Tibial nerve (tissue), 4 donors: ENCODE results near the gene ARID1B. TPM values are rescaled to one million over a fixed set of nuclear protein-coding genes. Genes with fewer than 3 reads are reported as not detected.

Experiments
- DNase-seq, 2 donors: peaks; one replicate each; pipeline ENCODE4 v3.0.0-alpha.2; 2019; ENCODE audit warnings: low spot score in 2 of 2
- H3K27ac ChIP-seq, 4 donors: fragments of 200-600 bp; sonication (generic) in 3 of 4; one replicate each; pipeline ENCODE4 v1.5.1; 2017 to 2019; ENCODE audit warnings: mild to moderate bottlenecking in 1 of 4
- H3K27me3 ChIP-seq, 2 donors: fragments of 200-600 bp; sonication (generic) in 1 of 2; one replicate each; pipeline versions ENCODE4 v1.5.1 to v1.6.0; 2017 to 2019
- H3K36me3 ChIP-seq, 3 donors: fragments of 200-600 bp; sonication (generic); one replicate each; pipeline ENCODE4 v1.5.1; 2018 to 2019
- H3K4me1 ChIP-seq, 4 donors: fragments of 200-600 bp; sonication (generic) in 3 of 4; one replicate each; pipeline ENCODE4 v1.5.1; 2017 to 2019
- H3K4me3 ChIP-seq, 4 donors: fragments of 200-600 bp; sonication (generic) in 3 of 4; one replicate each; pipeline ENCODE4 v1.5.1; 2017 to 2019; ENCODE audit warnings: mild to moderate bottlenecking in 1 of 4, moderate library complexity in 1 of 4
- H3K9me3 ChIP-seq, 4 donors: fragments of 200-600 bp; sonication (generic) in 3 of 4; one replicate each; pipeline ENCODE4 v1.5.1; 2017 to 2019
- EP300 ChIP-seq, 2 donors: sonication (generic); formaldehyde crosslinking; IDR thresholded peaks; one replicate each; pipeline ENCODE4 v1.6.1; 2017; ENCODE audit warnings: antibody characterized with exemption in 2 of 2, mild to moderate bottlenecking in 1 of 2
- POLR2A ChIP-seq, 2 donors: fragments of 450-650 bp; IDR thresholded peaks; one replicate each; pipeline ENCODE4 v1.6.1; 2017; ENCODE audit warnings: antibody characterized with exemption in 2 of 2, mild to moderate bottlenecking in 2 of 2, moderate library complexity in 2 of 2
- WGBS, 2 donors: methylation state at CpG; one replicate each; pipeline ENCODE4 v1.1.5; 2018; 5-methylcytosine and 5-hydroxymethylcytosine counted together
- total RNA-seq, 4 donors: library from RNA; depleted of rRNA; stranded (reverse); fragments of >200 nt; gene quantifications; one replicate each; pipeline ENCODE4 v1.1.0, GENCODE V29; 2016
- TF ChIP-seq, protein P1 (sequence below), 5 experiments: fragments of 200-600 bp in 3 of 5; fragments of 450-650 bp in 2 of 5; sonication (generic) in 3 of 5; IDR thresholded peaks; one replicate each; pipeline ENCODE4 v1.5.1; 2016 to 2019; ENCODE audit warnings: antibody characterized with exemption in 5 of 5, mild to moderate bottlenecking in 3 of 5, moderate library complexity in 2 of 5

The ARID1B gene
- total RNA-seq, 4 donors from 2014 or later: 91.5 to 123 (median 110) TPM

DNA sequence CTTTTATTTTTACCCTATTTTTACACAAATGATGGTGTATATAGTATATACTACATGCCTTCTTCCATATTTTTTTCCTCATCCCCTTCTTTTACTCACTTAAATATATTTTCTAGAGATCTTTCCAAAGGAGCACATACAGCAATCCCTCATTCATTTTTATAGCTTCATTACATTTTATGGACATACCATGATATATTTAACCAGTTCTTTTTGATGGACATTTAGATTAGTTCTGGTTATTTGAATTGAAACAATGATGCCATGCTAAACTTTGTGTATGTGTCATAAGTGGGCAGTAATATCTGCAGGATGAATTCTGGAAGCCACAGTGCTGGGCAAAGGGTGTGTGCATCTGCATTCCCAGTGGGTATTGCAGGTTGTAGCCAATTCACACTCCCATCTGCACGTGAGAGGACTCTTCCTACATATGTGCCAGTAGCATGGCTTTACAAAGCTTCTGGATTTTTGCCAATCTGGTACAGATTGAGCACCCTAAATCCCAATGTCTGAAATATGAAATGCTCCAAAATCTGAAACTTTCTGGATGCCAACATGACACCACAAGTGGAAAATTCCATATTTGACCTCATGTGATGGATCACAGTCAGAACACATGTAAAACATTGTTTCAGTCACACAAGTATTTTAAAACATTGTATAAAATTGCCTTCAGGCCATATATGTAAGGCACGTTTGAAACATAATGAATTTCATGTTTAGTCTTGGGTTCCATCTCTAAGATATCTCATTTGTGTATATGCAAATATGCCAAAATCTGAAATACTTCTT, 127.2 kb downstream of the ARID1B start:
- Histone ChIP-seq H3K9me3 (no peaks in the 10 kb centered on the region), H3K27me3 (no peaks in the 10 kb centered on the region), H3K4me1 (peaks cover 0 to 24% (median 0%) of the 10 kb centered on the region in 4 donors), H3K27ac (no peak overlapping the region), H3K4me3 (no peak overlapping the region), H3K36me3 (peaks cover 0 to 5% (median 0%) of the 10 kb centered on the region in 3 donors)
- DNase-seq: no peak
- WGBS, 2 donors: 69 to 70% methylated on average over 2 of the region's 2 CpGs
- TF ChIP-seq, protein P1, sequence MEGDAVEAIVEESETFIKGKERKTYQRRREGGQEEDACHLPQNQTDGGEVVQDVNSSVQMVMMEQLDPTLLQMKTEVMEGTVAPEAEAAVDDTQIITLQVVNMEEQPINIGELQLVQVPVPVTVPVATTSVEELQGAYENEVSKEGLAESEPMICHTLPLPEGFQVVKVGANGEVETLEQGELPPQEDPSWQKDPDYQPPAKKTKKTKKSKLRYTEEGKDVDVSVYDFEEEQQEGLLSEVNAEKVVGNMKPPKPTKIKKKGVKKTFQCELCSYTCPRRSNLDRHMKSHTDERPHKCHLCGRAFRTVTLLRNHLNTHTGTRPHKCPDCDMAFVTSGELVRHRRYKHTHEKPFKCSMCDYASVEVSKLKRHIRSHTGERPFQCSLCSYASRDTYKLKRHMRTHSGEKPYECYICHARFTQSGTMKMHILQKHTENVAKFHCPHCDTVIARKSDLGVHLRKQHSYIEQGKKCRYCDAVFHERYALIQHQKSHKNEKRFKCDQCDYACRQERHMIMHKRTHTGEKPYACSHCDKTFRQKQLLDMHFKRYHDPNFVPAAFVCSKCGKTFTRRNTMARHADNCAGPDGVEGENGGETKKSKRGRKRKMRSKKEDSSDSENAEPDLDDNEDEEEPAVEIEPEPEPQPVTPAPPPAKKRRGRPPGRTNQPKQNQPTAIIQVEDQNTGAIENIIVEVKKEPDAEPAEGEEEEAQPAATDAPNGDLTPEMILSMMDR (IDR thresholded peaks at IDR 0.05): no peak
- TF ChIP-seq POLR2A (IDR thresholded peaks at IDR 0.05) (no peak), EP300 (IDR thresholded peaks at IDR 0.05) (no peak)

DNA sequence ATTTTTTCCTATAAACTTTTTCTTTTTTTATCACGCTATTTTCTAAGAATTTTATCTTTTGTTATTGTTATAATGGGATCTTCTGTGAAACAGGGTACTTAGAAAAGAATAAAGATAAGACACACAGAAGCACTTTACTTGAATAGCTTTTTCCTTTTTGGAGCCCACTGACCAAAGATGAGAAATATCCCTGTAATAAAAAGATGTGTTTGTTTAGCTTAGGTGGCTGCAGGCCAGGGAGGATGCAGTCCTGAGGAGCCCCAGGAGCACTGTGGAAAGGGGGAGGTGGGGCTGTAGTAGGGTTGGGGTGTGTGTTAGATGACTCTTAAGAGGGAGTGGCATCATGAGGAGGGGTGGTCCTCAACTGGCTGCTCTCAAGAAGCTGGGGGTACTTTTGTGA, 128.6 kb downstream of the ARID1B start:
- H3K27me3 ChIP-seq: no peaks in the 10 kb centered on the region
- H3K36me3 ChIP-seq: peaks cover 0 to 5% (median 0%) of the 10 kb centered on the region in 3 donors
- H3K27ac ChIP-seq: no peak overlapping the region
- no peak for DNase-seq
- H3K4me1 ChIP-seq: peaks cover 0 to 19% (median 0%) of the 10 kb centered on the region in 4 donors
- WGBS, 2 donors: 54 to 64% methylated on average over 1 of the region's 1 CpG
- no peaks in the 10 kb centered on the region for H3K9me3 ChIP-seq
- H3K4me3 ChIP-seq: no peak overlapping the region
- TF ChIP-seq, protein P1 (IDR thresholded peaks at IDR 0.05): no peak
- no peak for TF ChIP-seq POLR2A (IDR thresholded peaks at IDR 0.05)
- no peak for TF ChIP-seq EP300 (IDR thresholded peaks at IDR 0.05)

DNA sequence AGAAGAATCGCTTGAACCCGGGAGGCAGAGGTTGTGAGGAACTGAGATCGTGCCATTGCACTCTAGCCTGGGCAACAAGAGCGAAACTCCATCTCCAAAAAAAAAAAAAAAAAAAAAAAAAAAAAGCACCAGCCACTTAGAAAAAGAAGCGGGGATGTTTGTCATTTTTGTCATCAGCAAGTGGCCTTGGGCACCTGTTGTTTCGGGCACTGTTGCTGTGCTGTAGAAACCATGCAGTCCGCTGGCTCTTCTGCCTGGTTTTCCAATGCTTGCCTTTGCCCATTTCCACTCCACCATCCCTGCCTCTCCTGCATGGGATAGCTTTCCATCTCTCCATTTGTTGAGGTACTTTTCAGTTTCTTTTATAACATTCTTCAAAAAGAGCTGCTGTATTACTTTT, 129.3 kb downstream of the ARID1B start:
- H3K9me3 ChIP-seq: no peaks in the 10 kb centered on the region
- no peak overlapping the region for H3K27ac ChIP-seq
- no peak for TF ChIP-seq EP300 (IDR thresholded peaks at IDR 0.05)
- TF ChIP-seq, protein P1 (IDR thresholded peaks at IDR 0.05): no peak
- no peak for TF ChIP-seq POLR2A (IDR thresholded peaks at IDR 0.05)
- H3K27me3 ChIP-seq: no peaks in the 10 kb centered on the region
- 95 to 98% methylated on average over 7 of the region's 7 CpGs for WGBS, 2 donors
- DNase-seq: no peak
- peaks cover 0 to 16% (median 0%) of the 10 kb centered on the region in 4 donors for H3K4me1 ChIP-seq
- H3K36me3 ChIP-seq: peaks cover 0 to 3% (median 0%) of the 10 kb centered on the region in 3 donors
- no peak overlapping the region for H3K4me3 ChIP-seq

DNA sequence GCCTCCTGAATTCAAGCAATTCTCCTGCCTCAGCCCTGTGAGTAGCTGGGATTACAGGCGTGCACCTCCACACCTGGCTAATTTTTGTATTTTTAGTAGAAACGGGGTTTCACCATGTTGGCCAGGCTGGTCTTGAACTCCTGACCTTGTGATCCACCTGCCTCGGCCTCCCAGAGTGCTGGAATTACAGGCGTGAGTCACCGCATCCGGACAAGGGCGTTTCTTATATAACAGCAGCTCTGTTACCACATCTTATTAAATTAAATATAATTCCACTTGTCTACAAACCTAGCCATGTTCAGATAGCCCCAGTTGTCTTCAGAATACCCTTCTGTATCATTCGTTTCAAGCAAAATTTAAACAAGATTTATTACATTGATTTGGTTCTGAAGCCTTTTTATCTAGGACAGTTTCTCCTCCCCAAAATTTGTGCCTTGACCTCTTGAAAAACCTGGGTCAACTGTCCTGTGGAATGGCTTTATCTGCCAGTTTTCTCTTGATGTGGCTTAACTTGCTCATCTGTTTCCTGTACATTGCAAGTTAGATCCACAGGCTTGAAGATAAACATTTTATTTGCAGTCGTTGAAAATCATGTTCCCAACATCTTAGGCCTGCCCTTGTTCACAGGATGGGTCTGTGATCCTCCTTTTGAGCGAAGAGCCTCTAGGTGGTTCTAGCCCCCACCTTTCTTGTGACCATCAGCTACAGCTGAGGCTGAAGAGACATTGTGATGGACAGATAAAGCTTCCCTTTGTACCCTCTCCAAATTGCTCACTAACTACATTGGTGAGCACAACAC, 132.2 kb downstream of the ARID1B start:
- H3K9me3 ChIP-seq: no peaks in the 10 kb centered on the region
- WGBS, 2 donors: 87 to 91% methylated on average over 10 of the region's 10 CpGs
- H3K4me3 ChIP-seq: no peak overlapping the region
- H3K27ac ChIP-seq: no peak overlapping the region
- H3K36me3 ChIP-seq: no peaks in the 10 kb centered on the region
- TF ChIP-seq POLR2A (IDR thresholded peaks at IDR 0.05) (no peak), EP300 (IDR thresholded peaks at IDR 0.05) (no peak)
- TF ChIP-seq, protein P1 (IDR thresholded peaks at IDR 0.05): no peak
- no peak for DNase-seq
- H3K27me3 ChIP-seq: no peaks in the 10 kb centered on the region
- H3K4me1 ChIP-seq: peaks cover 0 to 25% (median 0%) of the 10 kb centered on the region in 4 donors

DNA sequence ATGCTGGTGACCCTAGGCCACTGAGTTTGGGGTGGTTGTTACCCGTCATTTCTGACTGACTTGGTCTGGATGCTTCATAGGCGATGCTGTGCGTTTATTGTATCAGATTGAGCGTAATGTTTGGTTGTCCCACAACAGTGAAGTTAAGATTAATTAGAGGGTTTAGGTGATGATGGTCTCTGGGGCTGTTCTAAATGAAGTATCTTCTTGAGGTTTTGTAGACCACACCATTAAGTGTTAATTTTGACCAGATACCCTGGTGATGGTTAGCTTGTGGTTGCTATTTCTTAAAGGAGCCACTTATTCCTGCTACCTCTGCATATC, 132.8 kb downstream of the ARID1B start:
- no peaks in the 10 kb centered on the region for H3K36me3 ChIP-seq
- H3K4me1 ChIP-seq: peaks cover 0 to 25% (median 0%) of the 10 kb centered on the region in 4 donors
- H3K9me3 ChIP-seq: no peaks in the 10 kb centered on the region
- H3K4me3 ChIP-seq: no peak overlapping the region
- no peak for DNase-seq
- TF ChIP-seq, protein P1 (IDR thresholded peaks at IDR 0.05): no peak
- no peak for TF ChIP-seq EP300 (IDR thresholded peaks at IDR 0.05)
- TF ChIP-seq POLR2A (IDR thresholded peaks at IDR 0.05): no peak
- H3K27ac ChIP-seq: no peak overlapping the region
- WGBS, 2 donors: 94 to 100% methylated on average over 4 of the region's 4 CpGs
- H3K27me3 ChIP-seq: no peaks in the 10 kb centered on the region
